K562 (cell line): Measurements from ENCODE around the gene GLI3.

Experiments
- CHD1 ChIP-seq: fragments of 200-600 bp; sonication (generic); IDR thresholded peaks from one replicate; pipeline ENCODE4 v1.6.1; 2012; ENCODE audit warnings: mild to moderate bottlenecking, moderate library complexity, low read length, inconsistent platforms
- SETDB1 ChIP-seq: IDR thresholded peaks from one replicate; pipeline ENCODE4 v1.6.1; 2012; ENCODE audit warnings: low read length, control low read depth, inconsistent platforms

- TF ChIP-seq CHD1 (no peak), SETDB1 (no peak)
These were observed 14.9 kb downstream of the GLI3 start for GRCh38 chr7:42222125-42222524.
